ENCODE results near the gene NBR1. TPM values are rescaled to one million over a fixed set of nuclear protein-coding genes. Genes with fewer than 3 reads are reported as not detected.
A peak's percentile ranks its signal among the peaks of the same experiment; 100 is the strongest.
"Not testable (repeated sequence)": the region's sequence is repeated elsewhere in the genome, so short reads cannot be mapped to it uniquely, and the experiment has no call there.

Gene NBR1
- total RNA-seq, 1 donor from 2014 or later = 99.2 TPM

DNA sequence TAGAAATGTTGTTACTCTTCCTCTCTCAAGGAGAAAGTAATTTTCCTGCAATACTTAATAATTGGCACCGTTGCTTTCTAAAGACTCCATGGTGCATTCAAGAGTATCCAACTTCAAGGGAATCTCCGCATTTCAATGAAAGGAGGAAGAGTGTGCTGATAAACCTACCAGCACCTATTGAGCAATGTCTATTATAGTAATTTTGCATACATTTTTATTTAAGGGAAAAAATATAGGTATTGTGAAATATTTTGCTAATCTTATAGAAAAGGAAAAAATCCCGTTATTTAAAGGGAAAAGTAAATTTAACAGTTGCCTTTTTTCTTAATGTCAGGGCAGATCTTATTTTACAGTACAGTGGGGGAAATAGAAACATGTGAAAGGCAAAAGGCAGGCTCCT, 39.6 kb downstream of the NBR1 start:
- no peak for DNase-seq
- intact Hi-C loops (cut with micrococcal nuclease) = no loop called here
- ATAC-seq = no peak

DNA sequence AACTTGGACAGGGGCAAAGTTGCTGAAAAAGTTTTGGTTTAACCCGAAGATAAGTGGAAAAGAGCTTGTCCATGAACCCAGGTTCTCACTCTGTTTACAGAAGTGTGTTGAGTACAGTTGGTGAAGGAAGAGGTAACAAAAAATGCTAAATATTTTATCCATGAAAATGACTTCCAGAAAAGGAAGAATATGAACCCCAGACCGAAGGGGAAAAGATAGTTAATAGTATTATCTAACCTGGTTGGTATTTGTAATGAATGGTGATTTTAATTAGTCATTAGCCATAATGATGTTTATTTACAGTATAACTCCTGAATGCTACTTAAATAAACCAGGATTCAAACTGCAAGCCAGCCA, 40.1 kb downstream of the NBR1 start:
- ATAC-seq (no peak), DNase-seq (no peak)
- intact Hi-C loops (cut with micrococcal nuclease) = no loop called here

DNA sequence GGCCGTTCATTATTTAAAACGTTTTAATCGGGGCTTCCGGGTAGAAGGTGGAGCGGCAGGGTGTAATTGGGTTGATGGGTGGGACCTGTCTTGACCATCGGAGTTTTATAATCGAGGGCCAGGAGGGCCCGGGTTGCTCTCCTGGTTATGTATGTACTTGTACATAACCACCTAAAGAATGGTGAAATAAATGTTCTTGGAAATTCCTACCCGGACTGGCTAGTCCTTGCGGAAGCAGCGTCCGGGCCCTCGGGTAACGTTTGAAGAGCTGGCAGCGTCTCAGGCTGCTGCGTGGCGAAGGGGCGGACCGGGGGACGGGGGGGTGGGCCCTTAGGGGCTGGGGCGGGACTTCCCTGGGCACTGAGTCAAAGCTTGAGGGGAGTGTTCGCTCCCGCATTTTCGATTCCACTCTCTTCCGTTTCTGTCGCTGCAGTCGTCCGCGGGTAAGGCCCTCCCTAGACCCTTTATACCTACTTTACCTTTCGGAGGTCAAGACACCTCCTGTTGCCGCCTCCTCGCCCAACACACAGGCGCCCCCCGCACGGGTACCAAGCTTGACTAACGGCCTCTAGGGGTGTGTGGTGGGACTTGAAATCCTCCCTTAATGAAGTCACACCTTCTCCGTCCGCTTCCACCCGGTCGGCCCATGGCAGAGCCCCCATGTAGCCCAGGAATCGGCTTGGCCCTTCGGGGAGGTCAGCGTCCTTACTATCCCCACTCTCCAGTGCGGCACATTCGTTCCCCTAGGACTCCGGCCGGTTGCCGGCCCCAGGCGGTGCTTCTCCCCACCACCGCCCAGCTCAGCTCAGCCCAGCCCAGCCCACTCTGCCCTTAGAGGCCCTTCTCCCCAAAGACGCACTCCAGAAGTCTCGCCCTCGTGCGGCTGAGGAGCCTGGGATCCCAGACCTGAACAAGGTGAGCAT, 40.7 kb downstream of the NBR1 start, which contains the start of gene TMEM106A:
Gene TMEM106A, plus strand, starts transcription at position 396 of the 923 bp plus-strand sequence. CDS start 1,167 bp downstream, outside the sequence.
- ATAC-seq (peak; percentile 94), DNase-seq (peak; percentile 87)
- intact Hi-C loops (cut with micrococcal nuclease) = no loop called here

DNA sequence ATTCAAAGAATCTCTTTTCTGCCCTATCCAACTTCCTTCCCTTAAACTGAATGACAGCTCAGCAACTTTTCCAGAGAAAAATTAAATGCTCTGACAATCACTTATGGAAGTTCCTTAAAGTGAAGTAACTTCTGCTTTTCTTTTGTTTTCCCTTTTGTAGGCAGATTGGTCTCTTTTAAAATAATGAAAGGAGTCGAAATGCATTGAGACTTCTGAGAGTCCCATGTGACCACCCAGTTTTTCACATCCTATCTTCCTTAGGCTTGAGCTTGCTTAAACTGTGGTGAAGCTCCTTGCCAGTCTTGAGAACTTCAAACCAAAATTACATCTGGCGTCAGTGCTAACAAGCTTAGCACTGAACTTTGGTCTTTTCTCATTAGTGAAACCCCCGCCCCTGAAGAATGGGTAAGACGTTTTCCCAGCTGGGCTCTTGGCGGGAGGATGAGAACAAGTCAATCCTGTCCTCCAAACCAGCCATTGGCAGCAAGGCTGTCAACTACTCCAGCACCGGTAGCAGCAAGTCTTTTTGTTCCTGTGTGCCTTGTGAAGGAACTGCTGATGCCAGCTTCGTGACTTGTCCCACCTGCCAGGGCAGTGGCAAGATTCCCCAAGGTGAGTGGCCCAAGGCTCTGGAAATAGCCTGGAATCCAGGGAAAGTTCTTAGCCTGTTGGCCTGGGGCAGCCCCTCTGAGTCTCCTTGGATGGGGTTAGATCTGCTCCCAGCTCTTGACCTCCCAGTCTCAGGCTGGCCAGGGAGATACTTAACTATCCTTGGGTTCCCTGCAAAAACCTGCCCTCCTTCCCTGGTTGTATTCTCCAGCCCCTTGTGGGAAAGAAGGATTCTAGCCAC, 41.9 kb downstream of the NBR1 start:
- intact Hi-C loops (cut with micrococcal nuclease) = no loop called here
- peak; percentile 23 for ATAC-seq

DNA sequence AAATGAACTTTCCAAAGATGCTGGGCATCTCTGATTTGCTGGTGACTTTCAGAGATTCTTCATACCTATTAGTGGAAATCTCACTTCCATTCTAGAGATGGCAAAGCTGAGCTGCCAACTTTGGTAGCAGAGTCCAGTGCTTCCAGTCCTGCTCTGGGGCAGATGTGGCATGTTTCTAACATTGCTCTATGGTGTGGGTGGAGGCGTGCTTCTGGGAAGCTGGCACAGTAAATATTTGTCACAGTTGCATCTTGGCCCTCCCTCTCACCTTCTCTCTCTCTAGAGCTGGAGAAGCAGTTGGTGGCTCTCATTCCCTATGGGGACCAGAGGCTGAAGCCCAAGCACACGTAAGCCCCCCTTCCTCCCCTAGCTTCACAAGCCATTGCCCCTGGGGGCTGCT, 42.5 kb downstream of the NBR1 start:
- intact Hi-C loops (cut with micrococcal nuclease) = no loop called here
- DNase-seq (no peak), ATAC-seq (no peak)

More for the DNA sequence above, 41.9 kb downstream of the NBR1 start:
- no peak for DNase-seq

DNA sequence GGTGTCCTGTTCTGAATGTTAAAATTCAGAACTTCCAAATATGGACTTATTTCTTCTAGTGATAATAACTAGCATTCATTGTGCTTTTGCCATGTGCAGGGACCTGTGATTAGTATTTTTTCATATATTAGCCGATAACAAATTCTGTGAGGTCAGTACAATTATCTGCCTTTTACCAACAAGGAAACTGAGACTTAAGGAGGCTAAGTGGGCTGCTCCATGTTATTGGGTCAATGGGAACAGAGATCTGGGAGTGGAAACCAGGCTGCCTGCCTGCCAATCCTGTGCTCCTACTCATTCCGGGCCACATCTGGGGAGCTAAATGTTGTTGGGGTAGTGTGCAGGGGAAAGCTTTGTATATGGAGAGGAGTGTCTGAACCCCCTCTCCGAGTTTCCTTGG, 44.3 kb downstream of the NBR1 start:
- intact Hi-C loops (cut with micrococcal nuclease) = no loop called here
- DNase-seq = no peak
- no peak for ATAC-seq

DNA sequence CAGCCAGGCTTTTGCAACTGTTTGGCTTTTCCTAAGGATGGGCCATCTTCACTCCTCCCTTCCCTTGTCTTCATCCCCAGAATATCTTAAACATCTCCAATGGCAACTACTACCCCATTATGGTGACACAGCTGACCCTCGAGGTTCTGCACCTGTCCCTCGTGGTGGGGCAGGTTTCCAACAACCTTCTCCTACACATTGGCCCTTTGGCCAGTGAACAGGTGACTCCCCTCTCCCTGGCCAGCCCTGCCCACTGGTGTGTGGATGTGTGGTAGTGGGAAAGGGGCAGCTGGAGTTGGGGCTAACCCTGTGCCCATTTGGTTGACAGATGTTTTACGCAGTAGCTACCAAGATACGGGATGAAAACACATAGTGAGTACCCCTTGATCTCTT, 45.4 kb downstream of the NBR1 start:
- intact Hi-C loops (cut with micrococcal nuclease) = no loop called here
- ATAC-seq (no peak), DNase-seq (no peak)

DNA sequence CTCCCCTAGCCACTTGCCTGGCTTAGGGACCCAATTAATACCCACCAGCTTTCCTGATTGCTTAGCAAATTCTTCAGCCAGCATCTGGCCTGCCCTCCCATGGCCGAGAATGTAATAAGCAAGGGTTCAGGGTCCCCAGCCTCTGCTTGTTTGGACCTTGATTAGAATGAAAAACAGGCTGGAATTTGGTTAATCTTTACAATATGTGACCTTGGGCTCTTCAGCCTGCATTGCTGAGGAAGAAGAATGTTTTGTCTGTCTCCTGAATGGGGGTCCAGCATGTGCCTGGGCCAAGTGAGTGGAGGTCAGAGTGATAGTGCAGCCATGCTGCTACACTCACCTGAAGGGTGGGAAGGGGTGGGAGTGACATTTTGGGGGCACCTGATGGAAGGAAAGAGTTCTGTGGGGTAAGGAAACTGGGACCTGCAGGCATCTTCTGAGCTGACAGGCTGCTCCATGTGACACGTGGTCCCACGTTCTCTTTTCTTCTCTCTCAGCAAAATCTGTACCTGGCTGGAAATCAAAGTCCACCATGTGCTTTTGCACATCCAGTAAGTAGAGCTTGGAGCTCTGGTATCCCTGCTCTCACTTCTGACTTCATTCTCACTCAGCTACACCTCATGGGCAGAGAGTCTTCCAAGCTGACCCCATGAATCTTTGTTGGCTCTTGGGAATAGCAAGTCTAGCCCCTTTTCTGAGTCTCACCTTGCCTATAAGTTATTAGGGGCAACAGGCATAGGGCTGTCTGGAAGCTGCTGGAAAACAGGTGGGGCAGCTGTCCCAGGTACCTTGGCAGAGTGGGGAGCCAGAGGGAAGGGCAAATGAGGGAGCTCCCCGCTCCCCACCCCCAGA, 46.0 kb downstream of the NBR1 start:
- ATAC-seq (no peak), DNase-seq (no peak)
- intact Hi-C loops (cut with micrococcal nuclease) = no loop called here

DNA sequence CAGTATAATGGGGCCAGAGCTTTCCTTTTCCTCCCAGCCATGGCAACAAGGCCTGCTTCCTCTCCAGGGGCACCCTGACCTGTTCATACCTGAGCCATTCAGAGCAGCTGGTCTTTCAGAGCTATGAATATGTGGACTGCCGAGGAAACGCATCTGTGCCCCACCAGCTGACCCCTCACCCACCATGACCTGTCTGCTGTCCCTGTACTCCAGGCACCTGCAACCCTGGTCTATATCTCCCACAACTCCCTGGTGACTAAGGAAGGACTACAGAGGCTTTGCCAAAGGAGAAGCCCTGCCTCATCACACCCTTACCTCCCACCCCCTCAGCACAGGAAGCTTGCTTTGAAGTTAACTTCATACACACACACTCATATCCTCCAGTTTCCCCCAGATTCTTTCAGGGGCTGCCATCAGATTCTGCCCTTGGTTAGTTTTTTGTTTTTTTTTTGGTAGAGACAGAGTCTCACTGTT, 46.6 kb downstream of the NBR1 start:
- ATAC-seq = no peak
- intact Hi-C loops (cut with micrococcal nuclease) = no loop called here
- DNase-seq = no peak

DNA sequence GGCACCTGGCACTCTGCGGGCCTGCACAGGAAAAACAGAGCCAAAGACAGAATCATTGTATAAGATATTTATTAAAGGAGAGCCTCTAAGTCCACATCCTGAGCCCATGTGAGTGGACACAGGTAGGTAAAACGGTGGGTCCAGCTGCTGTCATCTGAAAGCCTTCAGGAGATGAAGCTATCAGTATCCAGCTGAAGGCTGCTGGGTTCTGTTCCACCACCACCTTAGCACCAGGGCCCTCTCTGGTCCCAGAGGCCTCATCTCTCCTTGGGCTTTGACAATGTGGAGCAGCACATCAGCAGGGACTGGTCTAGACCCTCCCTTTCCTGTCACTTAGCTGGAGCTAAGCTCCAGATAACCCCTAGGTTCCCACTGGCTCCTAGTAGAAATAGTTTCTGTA, 48.0 kb downstream of the NBR1 start:
- DNase-seq (no peak), ATAC-seq (no peak)
- intact Hi-C loops (cut with micrococcal nuclease) = no loop called here

DNA sequence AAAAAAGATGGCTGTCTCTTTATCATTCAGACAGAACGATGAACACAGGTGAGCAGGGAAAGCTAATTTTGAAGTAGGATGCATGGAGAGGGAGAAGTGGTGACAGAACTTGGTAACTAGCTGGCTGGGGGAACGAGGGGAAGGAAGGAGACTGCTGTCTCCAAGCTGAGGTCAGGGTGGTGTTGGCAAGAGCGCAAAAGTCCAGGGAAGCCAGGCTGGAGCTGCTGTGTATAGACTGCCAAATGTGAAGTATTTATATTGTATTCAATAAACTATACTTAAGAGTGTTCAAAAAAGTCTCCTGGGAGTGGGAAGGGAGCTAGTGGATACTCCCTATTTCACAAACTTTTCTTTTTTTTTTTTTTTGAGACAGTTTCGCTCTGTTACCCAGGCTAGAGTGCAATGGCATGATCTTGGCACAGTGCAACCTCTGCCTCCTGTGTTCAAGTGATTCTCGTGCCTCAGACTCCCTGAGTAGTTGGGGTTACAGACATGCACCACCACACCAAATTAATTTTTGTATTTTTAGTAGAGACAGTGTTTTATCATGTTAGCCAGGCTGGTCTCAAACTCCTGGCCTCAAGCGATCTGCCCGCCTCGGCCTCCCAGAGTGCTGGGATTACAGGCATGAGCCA, 48.8 kb downstream of the NBR1 start:
- intact Hi-C loops (cut with micrococcal nuclease) = no loop called here
- no peak for DNase-seq
- no peak for ATAC-seq

DNA sequence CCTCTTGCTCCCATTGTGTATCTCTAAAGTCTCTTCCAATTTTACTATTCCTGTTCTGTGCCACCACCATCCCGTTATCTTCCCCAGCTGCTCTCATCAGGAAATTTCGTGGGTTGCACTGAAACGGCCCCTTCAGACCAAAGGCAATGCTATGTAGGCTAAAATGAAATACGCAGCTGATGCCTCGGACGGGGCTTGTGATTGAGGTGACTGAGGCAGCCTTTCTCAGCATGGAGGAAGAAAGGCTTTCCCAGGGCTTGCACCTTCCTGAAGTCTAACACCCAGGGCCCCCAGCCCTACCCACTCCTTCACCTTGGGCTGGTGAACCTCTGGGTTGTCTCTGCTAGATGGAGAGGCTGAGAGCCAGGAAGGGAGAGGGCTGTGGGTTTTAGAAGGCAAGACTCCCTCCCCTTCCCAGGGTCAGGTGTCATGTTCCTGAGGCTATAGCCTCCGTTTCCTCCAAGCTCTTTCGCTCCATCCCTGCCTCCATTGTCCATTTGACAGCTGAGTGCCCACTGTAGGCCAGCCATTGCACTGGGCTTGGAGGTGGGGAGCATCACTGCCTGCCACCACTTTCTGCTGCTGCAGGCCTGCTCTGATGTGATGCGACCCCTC, 49.6 kb downstream of the NBR1 start:
- DNase-seq (no peak), ATAC-seq (no peak)

DNA sequence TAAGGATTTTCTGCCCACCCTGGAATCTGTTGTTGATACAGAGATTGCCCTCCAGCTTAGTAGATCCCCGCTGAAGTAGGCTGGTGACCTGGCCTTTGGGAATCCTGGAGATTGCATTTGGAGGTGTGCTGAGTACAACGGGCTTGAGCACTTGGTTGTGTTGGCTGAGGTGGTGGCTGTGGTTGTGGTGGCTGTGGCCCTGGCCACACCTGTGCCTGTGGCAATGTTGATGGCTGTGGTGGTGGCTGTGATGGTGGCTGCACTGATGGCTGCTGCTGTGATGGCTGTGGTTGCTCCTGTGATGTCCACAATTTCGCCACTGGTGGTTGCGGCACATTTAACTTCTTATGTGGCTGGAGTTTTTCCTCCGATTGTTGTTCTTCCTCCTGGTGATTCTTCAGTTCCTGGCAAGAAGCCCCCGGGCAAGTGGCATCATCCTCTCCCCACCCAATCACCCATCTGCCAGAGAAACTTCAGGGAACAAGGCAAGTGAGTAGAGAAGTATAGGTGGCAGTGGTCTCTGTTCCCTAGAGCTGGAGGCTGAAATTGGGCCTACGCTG, 53.2 kb downstream of the NBR1 start:
- ATAC-seq (no peak), DNase-seq (no peak)

More for the DNA sequence above, 49.6 kb downstream of the NBR1 start:
- intact Hi-C loops (cut with micrococcal nuclease) = no loop called here

DNA sequence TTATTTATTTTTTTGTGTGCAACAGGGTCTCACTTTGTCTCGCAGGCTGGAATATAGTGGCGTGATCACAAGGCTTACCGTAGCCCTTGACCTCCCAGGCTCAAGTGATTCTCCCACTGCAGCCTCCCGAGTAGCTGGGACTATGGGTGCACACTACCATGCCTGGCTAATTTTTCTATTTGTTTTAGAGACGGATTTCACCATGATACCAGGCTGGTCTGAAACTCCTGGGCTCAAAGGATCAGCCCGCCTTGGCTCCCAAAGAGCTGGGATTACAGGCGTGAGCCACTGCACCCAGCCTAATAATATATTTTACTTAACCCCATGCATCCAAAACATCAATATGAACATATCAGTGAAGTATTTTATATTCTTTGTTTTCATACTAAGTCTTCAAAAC, 55.4 kb downstream of the NBR1 start:
- no peak for ATAC-seq
- DNase-seq = no peak
- intact Hi-C loops (cut with micrococcal nuclease) = no loop called here

More for the DNA sequence above, 53.2 kb downstream of the NBR1 start:
- intact Hi-C loops (cut with micrococcal nuclease) = no loop called here

DNA sequence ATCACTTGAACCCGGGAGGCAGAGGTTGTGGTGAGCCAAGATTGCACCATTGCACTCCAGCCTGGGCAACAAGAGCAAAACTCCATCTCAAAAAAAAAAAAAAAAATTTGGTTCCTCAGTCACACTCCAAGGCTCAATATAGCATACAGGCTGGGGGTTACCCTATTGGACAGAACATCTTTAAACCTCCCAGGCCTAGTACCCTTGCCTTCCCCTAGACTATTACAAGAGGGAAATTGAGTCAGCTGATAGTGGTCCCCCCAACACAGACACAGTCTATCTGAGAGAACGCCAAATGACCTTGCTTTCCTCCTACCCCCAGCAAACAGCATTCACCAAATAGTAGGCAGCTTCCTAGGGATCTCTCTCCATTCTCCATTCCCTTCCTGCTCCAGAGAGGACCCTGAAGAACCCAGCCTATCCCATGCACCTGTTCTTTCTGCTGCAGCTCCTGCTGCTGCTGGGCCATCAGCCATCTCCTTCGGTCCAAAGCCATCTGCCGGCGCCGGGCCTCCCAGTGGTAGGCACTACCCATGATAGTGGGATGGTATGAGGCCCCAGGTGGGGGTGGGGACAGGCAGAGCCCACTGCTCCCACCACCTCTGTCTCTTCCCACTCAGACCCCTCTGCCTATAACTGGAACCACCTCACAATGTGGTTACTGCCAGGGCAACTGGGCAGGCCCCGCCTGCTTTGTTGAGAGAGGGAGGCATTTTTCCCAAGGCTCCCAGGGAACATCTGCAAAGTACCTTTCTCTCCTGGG, 57.2 kb downstream of the NBR1 start, which contains the start of gene CCDC200:
Gene CCDC200, minus strand, starts transcription at position 604 of the 763 bp plus-strand sequence. Its CDS starts 69 bp downstream, at position 535.
- intact Hi-C loops (cut with micrococcal nuclease); DNase-seq: not testable (repeated sequence)
- peak; percentile 15 for ATAC-seq

DNA sequence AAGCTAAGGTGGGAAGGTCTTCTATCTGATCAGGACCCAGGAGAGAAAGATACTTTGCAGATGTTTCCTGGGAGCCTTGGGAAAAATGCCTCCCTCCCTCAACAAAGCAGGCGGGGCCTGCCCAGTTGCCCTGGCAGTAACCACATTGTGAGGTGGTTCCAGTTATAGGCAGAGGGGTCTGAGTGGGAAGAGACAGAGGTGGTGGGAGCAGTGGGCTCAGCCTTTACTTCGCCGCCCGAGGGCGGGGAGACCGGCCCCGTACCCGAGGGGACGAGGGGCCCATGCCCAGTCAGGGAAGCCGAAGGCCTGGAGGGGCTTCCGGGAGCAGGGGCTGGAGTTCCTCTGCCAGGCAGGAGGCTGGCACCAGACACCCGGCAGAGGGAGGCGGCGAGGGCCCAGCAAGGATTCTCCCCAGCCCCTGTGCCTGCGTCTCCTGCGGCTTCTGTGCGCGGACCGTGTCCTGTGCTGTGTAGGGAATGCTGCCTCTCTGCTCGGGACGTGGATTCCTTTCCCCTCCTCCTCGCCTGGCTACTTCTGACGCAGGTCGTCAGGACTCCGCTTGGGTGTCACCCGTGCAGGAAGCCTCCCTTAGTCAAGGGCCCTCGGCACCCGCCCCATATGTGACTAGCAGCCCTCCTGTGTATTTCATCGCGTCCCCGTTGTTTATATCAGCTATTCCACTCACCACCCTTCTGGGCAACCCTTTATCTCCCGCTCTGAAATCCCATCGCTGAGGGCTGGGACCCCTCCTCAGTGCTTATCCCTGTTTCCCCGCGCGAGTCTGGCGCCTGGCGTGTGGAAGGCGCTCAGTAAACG, 60.4 kb downstream of the NBR1 start:
- intact Hi-C loops (cut with micrococcal nuclease); DNase-seq: not testable (repeated sequence)
- ATAC-seq = peak; percentile 53
